K562 (cell line): ENCODE results near the gene RPL29. TPM values are rescaled to one million over a fixed set of nuclear protein-coding genes. Genes with fewer than 3 reads are reported as not detected.

Experiments used
- ATAC-seq: fragments of 200-7000 bp; cut with Tn5 transposase; 3 replicates; pipeline ENCODE4 v1.9.1; 2020; ENCODE audit warnings: moderate library complexity
- BruUV-seq: library from RNA; stranded (reverse); fragments of 400-500 nt; replicated peaks from 2 replicates; lab custom pipeline; 2021; lab: Mats Ljungman, UMichigan
- CTCF ChIA-PET: fragments of 300-600 bp; formaldehyde crosslinking; extraction: SDS; loops from one replicate; lab custom pipeline; 2021; ENCODE audit warnings: low intra/inter-chr PET ratio; lab: Yijun Ruan, JAX
- POLR2A ChIA-PET: fragments of 300-600, 350-650 bp; sonication (Branson Sonifier 250); formaldehyde crosslinking; extraction: SDS; loops from one replicate; lab custom pipeline; 2021; ENCODE audit warnings: antibody characterized with exemption, inconsistent platforms; lab: Yijun Ruan, JAX
- DNase-seq, 4 experiments: peaks; one replicate each; pipeline versions ENCODE4 v3.0.0 to v3.0.0-alpha.2; 2011 to 2018; ENCODE audit warnings: low spot score in 3 of 4, mixed read lengths in 3 of 4; ENCODE audit errors: extremely low read depth in 1 of 4
- FAIRE-seq: peaks from 2 replicates; lab custom pipeline; 2011; peaks lifted over from hg19 to GRCh38; lab: Jason Lieb, UNC
- H2AFZ ChIP-seq: 2 replicates; pipeline ENCODE4 v1.6.0; 2011; ENCODE audit warnings: low read depth, low read length, control low read depth, inconsistent platforms
- H3K27ac ChIP-seq: fragments of 200-600 bp; 3 replicates; pipeline ENCODE4 v1.8.0; 2011; ENCODE audit warnings: low read depth, mild to moderate bottlenecking, control low read depth, inconsistent platforms, low read length, moderate library complexity, mixed read lengths; ENCODE audit errors: extremely low read depth
- H3K27me3 ChIP-seq, 2 experiments: fragments of 300-600 bp in 1 of 2; 2 replicates in 1 of 2; 3 replicates in 1 of 2; pipeline versions ENCODE4 v1.6.0 to v1.8.0; 2011; ENCODE audit warnings: inconsistent platforms in 2 of 2, low read length in 2 of 2, mild to moderate bottlenecking in 1 of 2, mixed read lengths in 1 of 2, moderate library complexity in 1 of 2; ENCODE audit not compliant: control insufficient read depth in 2 of 2, insufficient read depth in 2 of 2
- H3K36me3 ChIP-seq: fragments of 300-600 bp; 3 replicates; pipeline ENCODE4 v1.8.0; 2011; ENCODE audit warnings: mild to moderate bottlenecking, low read length, inconsistent platforms; ENCODE audit not compliant: control insufficient read depth, insufficient read depth
- H3K4me1 ChIP-seq, 2 experiments: fragments of 200-600 bp in 1 of 2; replicated peaks in 1 of 2; 2 replicates in 1 of 2; 3 replicates in 1 of 2; pipeline versions ENCODE4 v1.5.1 to v1.8.0; 2011; ENCODE audit warnings: inconsistent platforms in 2 of 2, low read length in 2 of 2, mild to moderate bottlenecking in 1 of 2, mixed read lengths in 1 of 2, moderate library complexity in 1 of 2; ENCODE audit not compliant: control insufficient read depth in 2 of 2, insufficient read depth in 2 of 2
- H3K4me2 ChIP-seq: 2 replicates; pipeline ENCODE4 v1.6.1; 2011; ENCODE audit warnings: low read length, control low read depth, inconsistent platforms, mixed read lengths; ENCODE audit not compliant: insufficient read depth
- H3K4me3 ChIP-seq: fragments of 200-600 bp; sonication (generic), shearing (Covaris generic); 2 replicates; pipeline ENCODE4 v1.5.1; 2016; ENCODE audit warnings: control low read depth, inconsistent platforms
- H3K79me2 ChIP-seq: fragments of 200-600 bp; 3 replicates; pipeline ENCODE4 v1.8.0; 2011; ENCODE audit warnings: low read length, inconsistent platforms; ENCODE audit not compliant: control insufficient read depth, insufficient read depth
- H3K9ac ChIP-seq, 2 experiments: 2 replicates each; pipeline versions ENCODE4 v1.6.0 to v1.6.1; 2011; ENCODE audit warnings: low read depth in 2 of 2, low read length in 2 of 2, control low read depth in 1 of 2, inconsistent platforms in 1 of 2, mild to moderate bottlenecking in 1 of 2, mixed read lengths in 1 of 2; ENCODE audit not compliant: insufficient read depth in 1 of 2
- H3K9me1 ChIP-seq: one replicate; pipeline ENCODE4 v1.6.0; 2011; ENCODE audit warnings: inconsistent platforms, mild to moderate bottlenecking, low read length, moderate library complexity; ENCODE audit not compliant: control insufficient read depth, insufficient read depth
- H3K9me3 ChIP-seq: replicated peaks from 2 replicates; pipeline ENCODE4 v1.5.1; 2011; ENCODE audit warnings: low read depth, low read length, inconsistent platforms; ENCODE audit not compliant: control insufficient read depth, insufficient read depth
- H4K20me1 ChIP-seq: replicated peaks from 2 replicates; pipeline ENCODE4 v1.6.1; 2011; ENCODE audit warnings: low read length, inconsistent platforms, mixed read lengths; ENCODE audit not compliant: control insufficient read depth, insufficient read depth
- EHMT2 ChIP-seq: fragments of 450-650 bp; IDR thresholded peaks from 2 replicates; pipeline ENCODE4 v1.6.1; 2018; ENCODE audit warnings: antibody characterized with exemption
- ELF2 ChIP-seq: fragments of 250-450 bp; sonication (Bioruptor Pico); IDR thresholded peaks from 2 replicates; pipeline ENCODE4 v1.5.0; 2021; ENCODE audit warnings: mild to moderate bottlenecking
- TBL1XR1 ChIP-seq, 2 experiments: IDR thresholded peaks; 2 replicates each; pipeline ENCODE4 v1.6.1; 2012; ENCODE audit warnings: improper control_type of control experiment in 2 of 2, low read length in 2 of 2, mild to moderate bottlenecking in 1 of 2
- THRA ChIP-seq: fragments of 450-650 bp; IDR thresholded peaks from 2 replicates; pipeline ENCODE4 v1.6.1; 2017; ENCODE audit warnings: mild to moderate bottlenecking, moderate library complexity
- ZC3H11A ChIP-seq: IDR thresholded peaks from 2 replicates; pipeline ENCODE4 v1.6.1; 2012; ENCODE audit warnings: low read depth, low read length, improper control_type of control experiment
- ZNF280A ChIP-seq: fragments of 450-650 bp; IDR thresholded peaks from 2 replicates; pipeline ENCODE4 v1.6.1; 2018; ENCODE audit warnings: mild to moderate bottlenecking, low read depth; ENCODE audit not compliant: partially characterized antibody
- WGBS: fragments of 100-300 bp; shearing (Covaris generic); methylation state at CpG from one replicate; pipeline ENCODE4 v1.1.6; 2016; ENCODE audit warnings: low coverage, mixed read lengths; ENCODE audit not compliant: insufficient coverage; ENCODE audit errors: missing lambda C conversion rate; 5-methylcytosine and 5-hydroxymethylcytosine counted together
- in situ Hi-C: fragments of 300-500 bp; cut with MboI; formaldehyde crosslinking; loops from 4 replicates; pipeline ENCODE4 v1.15.0; 2018; ENCODE audit warnings: inconsistent platforms, mixed read lengths
- intact Hi-C: fragments of 100-400 bp; cut with micrococcal nuclease; formaldehyde crosslinking; loops from 2 replicates; pipeline ENCODE4 v1.14.2; 2022
- polyA plus RNA-seq, 8 experiments: library from polyadenylated mRNA; depleted of rRNA in 4 of 8; stranded (reverse) in 5 of 8; unstranded in 3 of 8; fragments of >200 nt; fragmentation: Nextera tagmentation in 2 of 8; fragmentation: Illumina TruSeq in 1 of 8; extraction: Ambion mirVana in 2 of 8; extraction: Trizol in 1 of 8; gene quantifications; 2 replicates each; pipeline versions ENCODE4 v1.2.1 to v1.2.3, GENCODE V29; 2011 to 2014; ENCODE audit warnings: inconsistent platforms in 1 of 8, missing spikeins in 1 of 8
- total RNA-seq, 7 experiments: library from RNA; depleted of rRNA in 6 of 7; stranded (reverse); fragments of >200 nt in 6 of 7; fragmentation: Illumina TruSeq in 2 of 7; extraction: Trizol in 2 of 7; gene quantifications; 2 replicates each; pipeline versions ENCODE4 v1.2.1 to v1.2.3, GENCODE V29; 2011 to 2021; ENCODE audit warnings: low replicate concordance in 1 of 7

RPL29 gene
- total and polyA plus RNA-seq, 9 of the 15 experiments (the other 6 are each of a cell fraction or from before 2014, with no cell fraction given) = 568 to 1,475 (median 1,104) TPM

GRCh38 chr3:52007291-52007690 lies 11.6 kb upstream of the RPL29 start:
- no peak for DNase-seq
- Histone ChIP-seq H3K79me2 (no peaks in the 10 kb centered on the region), H3K4me2 (no peak overlapping the region), H3K27me3 (no peaks in the 10 kb centered on the region), H3K4me1 (peaks cover 17 to 28% of the 10 kb centered on the region in 2 experiments; a peak in 4 of 5 replicates), H3K36me3 (no peaks in the 10 kb centered on the region), H3K9me3 (no peaks in the 10 kb centered on the region), H3K9me1 (no peaks in the 10 kb centered on the region), H2AFZ (no peak overlapping the region), H3K27ac (no peak overlapping the region), H4K20me1 (no peaks in the 10 kb centered on the region), H3K9ac (no peak overlapping the region), H3K4me3 (no peak overlapping the region)
- POLR2A ChIA-PET = interaction anchor here (1.7 kb wide), 1 partner anchor 11 kb away, joined by 5 read pairs; the partner anchor contains the start of gene RPL29
- no peak for ATAC-seq
- 67% methylated on average over 2 of the region's 4 CpGs for WGBS
- CTCF ChIA-PET = no interaction called here
- in situ Hi-C loops = loop anchor here (25.0 kb wide), 1 partner anchor 380 kb away; no protein-coding TSS in a partner anchor
- intact Hi-C loops = loop anchor here (1.0 kb wide), 1 partner anchor 121 kb away; no protein-coding TSS in a partner anchor
- no TSS peak for BruUV-seq
- FAIRE-seq = no peak
- TF ChIP-seq EHMT2 (no peak), TBL1XR1 (IDR thresholded peaks at IDR 0.05; ENCODE audit: low read length in 2 of 2) (no peak)

GRCh38 chr3:52006820-52007133 lies 11.1 kb upstream of the RPL29 start:
- Histone ChIP-seq H3K27ac (no peak overlapping the region), H3K4me3 (no peak overlapping the region), H3K27me3 (no peaks in the 10 kb centered on the region), H3K4me2 (no peak overlapping the region), H3K79me2 (no peaks in the 10 kb centered on the region), H3K36me3 (no peaks in the 10 kb centered on the region), H4K20me1 (no peaks in the 10 kb centered on the region), H3K9me3 (no peaks in the 10 kb centered on the region), H3K4me1 (peaks cover 17 to 29% of the 10 kb centered on the region in 2 experiments; a peak in 4 of 5 replicates), H3K9ac (no peak overlapping the region), H3K9me1 (no peaks in the 10 kb centered on the region), H2AFZ (no peak overlapping the region)
- DNase-seq (no peak), FAIRE-seq (no peak), ATAC-seq (no peak)
- WGBS = 29% methylated on average over 5 of the region's 6 CpGs
- in situ Hi-C loops (loop anchor here (25.0 kb wide), 1 partner anchor 381 kb away; no protein-coding TSS in a partner anchor), intact Hi-C loops (loop anchor here (1.0 kb wide), 1 partner anchor 122 kb away; no protein-coding TSS in a partner anchor)
- CTCF ChIA-PET = no interaction called here
- BruUV-seq = no TSS peak
- no peak for TF ChIP-seq ZNF280A
- TF ChIP-seq ZC3H11A = no peak
- TF ChIP-seq ELF2 (CRISPR knock-in tag) = no peak
- TF ChIP-seq THRA = no peak
- POLR2A ChIA-PET = interaction anchor here (1.7 kb wide), 1 partner anchor 11 kb away, joined by 5 read pairs; the partner anchor contains the start of gene RPL29
